Astrocyte of the spinal cord (primary cell): ENCODE results near the gene DVL1.

Source experiments
- DNase-seq: peaks from one replicate; pipeline ENCODE4 v3.0.0; 2011; ENCODE audit warnings: low read depth, low spot score
- H3K4me3 ChIP-seq: 2 replicates; pipeline ENCODE4 v1.5.1; 2011; ENCODE audit warnings: low read depth, mild to moderate bottlenecking, low read length, moderate library complexity
- CTCF ChIP-seq: IDR thresholded peaks from 2 replicates; pipeline ENCODE4 v1.5.1; 2012; ENCODE audit warnings: low read depth, mild to moderate bottlenecking, low read length, inconsistent platforms
- in situ Hi-C: cut with HindIII; loops from 2 replicates; pipeline ENCODE4 v1.10.0; 2017; ENCODE audit warnings: low sequenced_read_pairs

DVL1 gene

GRCh38 chr1:1287288-1288110, 61.7 kb downstream of the DVL1 start:
- no peak for DNase-seq
- in situ Hi-C loops = no loop called here
- H3K4me3 ChIP-seq = no peak overlapping the region
- no peak for TF ChIP-seq CTCF

- in situ Hi-C loops = no loop called here
- no peak for DNase-seq
- no peak overlapping the region for H3K4me3 ChIP-seq
- TF ChIP-seq CTCF = no peak
Observed at GRCh38 chr1:1286313-1287261, 62.6 kb downstream of the DVL1 start.

- H3K4me3 ChIP-seq = no peak overlapping the region
- no peak for TF ChIP-seq CTCF
- in situ Hi-C loops = no loop called here
- no peak for DNase-seq
Observed at GRCh38 chr1:1285611-1286311, 63.5 kb downstream of the DVL1 start.
